Skeletal muscle satellite cell (primary cell): ENCODE results near the gene DEAF1.
"Not testable (repeated sequence)": the region's sequence is repeated elsewhere in the genome, so short reads cannot be mapped to it uniquely, and the experiment has no call there.

Experiments used
- H3K27me3 ChIP-seq: 2 replicates; pipeline ENCODE4 v1.7.0; 2013; ENCODE audit warnings: low read length; ENCODE audit not compliant: control insufficient read depth, insufficient read depth
- H3K36me3 ChIP-seq: 2 replicates; pipeline ENCODE4 v1.7.0; 2013; ENCODE audit warnings: mild to moderate bottlenecking, control low read depth, low read length; ENCODE audit not compliant: insufficient read depth
- H3K4me1 ChIP-seq: 2 replicates; pipeline ENCODE4 v1.7.0; 2013; ENCODE audit warnings: low read length; ENCODE audit not compliant: control insufficient read depth, insufficient read depth
- H3K4me2 ChIP-seq: 2 replicates; pipeline ENCODE4 v1.7.0; 2013; ENCODE audit warnings: mild to moderate bottlenecking, low read length
- H3K4me3 ChIP-seq: 2 replicates; pipeline ENCODE4 v1.7.0; 2013; ENCODE audit warnings: low read length
- H3K9ac ChIP-seq: 2 replicates; pipeline ENCODE4 v1.7.0; 2013; ENCODE audit warnings: mild to moderate bottlenecking, low read depth, low read length, moderate library complexity
- H3K9me3 ChIP-seq: replicated peaks from 2 replicates; pipeline ENCODE4 v1.7.0; 2013; ENCODE audit warnings: mild to moderate bottlenecking, control low read depth, low read length

DEAF1 gene

DNA sequence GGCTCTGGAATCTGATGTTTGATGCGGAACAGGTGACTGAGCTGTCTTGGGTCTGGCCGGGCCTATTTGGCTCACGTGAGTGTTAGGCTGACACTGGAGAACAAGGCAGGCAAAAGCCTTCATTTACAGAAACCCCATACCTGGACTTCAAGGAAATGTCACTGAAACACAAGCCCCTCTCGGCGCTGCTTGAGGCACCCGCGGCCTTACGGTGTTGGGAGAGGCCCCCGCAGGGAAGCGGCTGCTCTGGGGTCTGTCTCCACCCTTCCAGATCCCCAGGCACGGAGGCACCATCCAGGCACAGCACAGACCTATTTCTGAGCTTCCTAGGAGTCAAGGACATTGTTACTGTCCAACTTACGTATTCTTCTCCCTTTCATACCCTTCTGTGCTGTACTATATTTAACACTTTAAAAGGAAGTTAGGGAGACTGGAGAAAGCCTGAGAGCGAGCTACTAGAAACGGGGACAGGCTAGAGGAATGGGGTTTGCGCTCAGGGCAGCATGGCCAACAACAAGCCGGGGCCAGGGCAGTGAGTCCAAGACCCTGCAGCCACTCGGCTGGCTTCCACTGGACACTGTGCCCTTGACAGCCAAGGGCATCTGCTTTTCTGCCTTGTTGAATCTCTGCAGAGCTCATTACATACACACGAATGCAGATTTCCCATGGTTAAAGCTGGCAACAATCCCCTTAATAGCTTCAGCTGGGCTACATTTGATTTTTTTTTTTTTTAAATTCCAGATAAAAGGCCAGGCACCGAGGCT is 34.2 kb downstream of the DEAF1 start:
- H3K27me3 ChIP-seq: no peaks in the 10 kb centered on the region
- H3K9me3 ChIP-seq: no peaks in the 10 kb centered on the region
- H3K4me2 ChIP-seq: no peak overlapping the region
- no peak overlapping the region for H3K4me3 ChIP-seq
- H3K9ac ChIP-seq: no peak overlapping the region
- peaks cover 31% of the 10 kb centered on the region for H3K36me3 ChIP-seq
- peaks cover 11% of the 10 kb centered on the region for H3K4me1 ChIP-seq

DNA sequence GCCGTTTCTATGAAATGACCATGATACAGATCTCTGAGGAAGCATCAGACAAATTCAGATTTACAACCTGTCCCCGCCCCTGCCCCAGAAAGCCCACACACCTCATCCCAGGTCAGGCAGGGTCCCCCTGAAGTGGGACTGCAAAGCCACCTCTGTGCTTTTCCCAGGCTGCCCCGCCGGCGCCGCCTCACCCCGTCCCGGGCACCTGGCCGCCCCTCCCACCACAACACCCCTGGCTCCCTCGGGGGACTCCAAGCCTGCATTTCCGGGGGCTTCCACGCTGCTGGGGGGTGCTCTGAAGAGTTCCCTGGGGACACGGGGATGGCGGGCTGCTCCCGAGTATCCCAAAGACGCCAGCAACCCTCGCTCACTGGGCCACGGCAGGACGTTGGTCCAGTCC is 34.7 kb downstream of the DEAF1 start:
- no peak overlapping the region for H3K4me2 ChIP-seq
- peaks cover 31% of the 10 kb centered on the region for H3K36me3 ChIP-seq
- no peaks in the 10 kb centered on the region for H3K9me3 ChIP-seq
- no peak overlapping the region for H3K4me3 ChIP-seq
- H3K9ac ChIP-seq: no peak overlapping the region
- H3K27me3 ChIP-seq: no peaks in the 10 kb centered on the region
- H3K4me1 ChIP-seq: peaks cover 5% of the 10 kb centered on the region

DNA sequence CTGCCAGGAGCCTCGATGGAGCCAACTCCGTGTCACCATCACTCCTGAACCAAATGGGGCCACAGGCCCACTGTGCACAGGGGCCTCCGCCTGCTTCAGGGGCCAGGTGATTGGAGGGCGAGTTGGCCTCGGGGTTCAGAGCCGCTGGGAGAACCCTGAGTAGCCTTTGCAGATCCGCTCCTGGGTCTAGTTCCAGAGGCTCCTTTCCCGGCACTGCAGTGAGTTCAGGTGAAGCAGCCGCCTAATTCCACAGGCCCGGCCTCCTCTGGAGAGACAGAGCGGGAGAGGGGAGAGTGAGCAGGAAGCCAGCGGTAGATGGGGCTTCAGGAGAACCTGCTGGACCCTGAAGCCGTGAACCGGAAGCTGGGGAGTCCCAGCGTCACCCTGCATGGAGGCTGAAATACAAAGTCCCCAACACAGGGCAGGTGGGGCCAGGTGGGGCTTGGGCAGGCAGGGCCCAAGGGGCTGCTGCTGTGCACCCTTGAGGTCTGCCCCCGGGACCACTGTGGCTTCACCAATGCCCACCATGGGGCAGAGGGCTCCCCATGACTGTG is 35.4 kb downstream of the DEAF1 start:
- H3K27me3 ChIP-seq: no peaks in the 10 kb centered on the region
- H3K4me2 ChIP-seq: no peak overlapping the region
- H3K9me3 ChIP-seq: no peaks in the 10 kb centered on the region
- H3K36me3 ChIP-seq: peaks cover 33% of the 10 kb centered on the region
- no peak overlapping the region for H3K4me3 ChIP-seq
- H3K4me1 ChIP-seq: no peaks in the 10 kb centered on the region
- H3K9ac ChIP-seq: no peak overlapping the region

DNA sequence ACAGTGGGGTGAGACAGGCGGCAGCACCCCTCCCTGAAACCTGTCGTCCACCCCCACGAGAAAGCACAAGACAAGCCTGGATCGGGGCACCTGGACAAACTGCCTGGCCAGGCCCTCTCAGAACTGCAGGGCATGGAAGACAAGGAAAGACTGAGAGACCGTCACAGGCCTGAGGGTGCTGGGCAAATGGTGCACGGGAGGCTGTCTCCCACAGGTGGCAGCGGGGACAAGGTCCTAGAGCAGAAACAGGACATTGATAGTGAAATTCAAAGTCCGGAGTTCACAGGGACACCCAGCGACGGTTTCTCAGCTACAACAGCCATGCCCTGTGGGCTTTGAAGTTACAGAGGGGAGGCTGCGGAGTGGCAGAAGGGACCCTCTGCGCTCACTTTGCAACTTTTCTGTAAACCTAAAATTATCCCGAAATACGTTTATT is 37.3 kb downstream of the DEAF1 start:
- Histone ChIP-seq H3K36me3 (peaks cover 29% of the 10 kb centered on the region), H3K4me1 (no peaks in the 10 kb centered on the region), H3K9me3 (no peaks in the 10 kb centered on the region), H3K9ac (no peak overlapping the region), H3K4me3 (no peak overlapping the region), H3K27me3 (no peaks in the 10 kb centered on the region), H3K4me2 (no peak overlapping the region)

DNA sequence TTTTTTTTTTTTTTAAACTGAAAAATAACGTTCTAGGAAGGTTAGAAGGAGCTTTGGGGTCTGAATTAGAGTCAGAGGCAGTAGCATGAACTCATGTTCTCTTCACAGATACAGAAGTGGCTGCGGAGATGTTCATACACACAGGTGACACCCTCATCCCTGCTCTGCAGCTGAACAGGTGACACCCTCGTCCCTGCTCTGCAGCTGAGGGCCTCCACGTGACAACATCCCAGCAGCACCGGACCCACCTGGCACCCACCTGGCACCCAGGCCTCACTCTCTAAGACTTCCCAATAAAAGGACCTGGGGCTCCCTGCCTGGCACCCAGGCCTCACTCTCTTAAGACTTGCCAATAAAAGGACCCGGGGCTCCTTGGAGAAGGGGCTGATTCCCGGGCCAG is 38.2 kb downstream of the DEAF1 start:
- no peaks in the 10 kb centered on the region for H3K27me3 ChIP-seq
- H3K36me3 ChIP-seq: peaks cover 29% of the 10 kb centered on the region
- no peaks in the 10 kb centered on the region for H3K9me3 ChIP-seq
- no peak overlapping the region for H3K9ac ChIP-seq
- no peak overlapping the region for H3K4me2 ChIP-seq
- no peaks in the 10 kb centered on the region for H3K4me1 ChIP-seq
- H3K4me3 ChIP-seq: no peak overlapping the region

DNA sequence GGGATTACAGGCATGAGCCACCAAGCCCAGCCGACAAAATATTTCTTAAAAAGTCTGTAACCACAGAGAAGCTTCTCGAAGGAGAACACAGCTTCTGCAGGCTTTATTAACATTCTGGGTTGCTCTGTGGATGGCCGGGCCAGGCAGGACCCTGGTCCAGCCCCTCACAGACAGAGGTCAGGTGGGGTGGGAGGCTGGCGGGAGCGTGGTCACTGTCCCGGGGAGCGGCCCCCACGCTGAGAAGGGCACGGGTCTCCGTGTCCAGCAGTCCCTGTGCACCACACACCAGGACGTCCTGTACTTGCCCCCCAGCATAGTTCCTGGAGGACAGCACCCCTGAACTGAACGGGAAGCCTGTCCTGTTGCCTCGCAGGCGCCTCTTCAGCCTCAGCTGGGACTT is 38.6 kb downstream of the DEAF1 start:
- Histone ChIP-seq H3K9ac (no peak overlapping the region), H3K4me3 (no peak overlapping the region), H3K9me3 (no peaks in the 10 kb centered on the region), H3K4me1 (no peaks in the 10 kb centered on the region), H3K27me3 (no peaks in the 10 kb centered on the region), H3K4me2 (no peak overlapping the region), H3K36me3 (peaks cover 29% of the 10 kb centered on the region)

DNA sequence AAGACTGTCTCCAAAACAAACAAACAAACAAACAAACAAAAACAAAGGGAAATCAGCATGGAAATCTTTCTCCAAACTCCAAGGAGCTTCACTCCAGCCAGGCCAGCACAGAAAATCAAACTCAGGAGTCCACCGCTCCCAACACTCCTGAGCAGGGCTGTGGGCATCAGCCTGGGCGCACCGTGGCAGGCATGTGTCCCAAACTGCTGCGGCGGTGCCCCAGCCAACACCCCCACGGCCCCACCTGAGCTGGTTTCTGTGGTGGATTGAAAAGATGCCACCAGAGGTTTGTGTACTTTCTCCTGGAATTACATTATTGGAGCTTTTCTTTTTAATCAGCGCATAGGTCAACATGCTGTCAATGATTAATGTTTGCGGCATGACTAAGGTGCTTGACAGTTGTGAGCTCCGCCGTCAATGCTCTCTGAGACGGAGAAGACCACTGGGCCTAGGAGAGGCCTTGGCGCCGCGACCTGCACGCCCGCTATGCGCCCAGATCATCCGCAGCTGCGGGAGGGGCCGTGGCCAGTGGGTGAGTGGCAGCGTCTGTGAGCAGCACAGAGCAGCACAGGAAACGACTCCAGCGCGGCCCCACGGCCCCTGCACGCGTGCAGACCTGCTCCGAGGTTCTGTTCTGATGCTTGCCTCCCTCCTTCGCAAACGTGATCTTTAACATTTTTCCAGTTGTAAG is 39.8 kb downstream of the DEAF1 start:
- Histone ChIP-seq H3K9ac (no peak overlapping the region), H3K9me3 (no peaks in the 10 kb centered on the region), H3K36me3 (peaks cover 22% of the 10 kb centered on the region)

DNA sequence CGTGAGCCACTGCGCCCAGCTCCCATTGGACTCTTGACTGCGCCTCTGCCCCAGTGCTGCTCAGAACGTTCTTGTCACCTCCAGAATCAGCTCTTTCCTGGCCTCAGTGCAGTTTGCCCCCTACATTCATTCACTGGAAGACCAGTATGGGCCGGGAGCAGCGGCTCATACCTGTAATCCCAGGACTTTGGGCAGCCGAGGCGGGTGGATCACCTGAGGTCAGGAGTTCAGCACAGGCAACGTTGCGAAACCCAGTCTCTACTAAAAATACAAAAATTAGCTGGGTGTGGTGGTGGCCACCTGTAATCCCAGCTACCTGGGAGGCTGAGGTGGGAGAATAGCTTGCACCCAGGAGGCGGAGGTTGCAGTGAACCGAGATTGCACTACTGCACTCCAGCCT is 40.6 kb downstream of the DEAF1 start:
- H3K36me3 ChIP-seq: peaks cover 23% of the 10 kb centered on the region
- H3K4me3 ChIP-seq, H3K27me3 ChIP-seq, H3K4me1 ChIP-seq, H3K9me3 ChIP-seq, H3K4me2 ChIP-seq, H3K9ac ChIP-seq: not testable (repeated sequence)

More for the DNA sequence above, 39.8 kb downstream of the DEAF1 start:
- H3K27me3 ChIP-seq: no peaks in the 10 kb centered on the region
- no peaks in the 10 kb centered on the region for H3K4me1 ChIP-seq
- H3K4me2 ChIP-seq: no peak overlapping the region
- no peak overlapping the region for H3K4me3 ChIP-seq

DNA sequence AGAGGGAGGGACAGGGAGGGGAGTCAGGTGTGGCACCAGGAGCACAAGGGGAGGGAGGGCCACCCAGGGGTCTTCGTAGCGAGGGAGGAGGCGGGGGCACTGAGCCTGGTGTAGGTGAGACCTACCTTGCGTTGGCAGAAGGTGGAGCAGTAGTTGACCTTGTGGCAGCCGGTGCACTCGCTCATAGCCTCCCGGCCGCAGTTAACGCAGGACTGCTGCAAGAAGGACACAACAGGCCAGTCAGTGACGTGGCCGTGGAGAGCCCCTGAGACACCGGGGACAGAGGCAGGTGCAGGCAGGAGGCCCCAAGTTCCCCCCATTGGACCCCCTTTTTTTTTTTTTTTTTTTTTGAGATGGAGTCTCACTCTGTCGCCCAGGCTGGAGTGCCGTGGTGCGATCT is 41.2 kb downstream of the DEAF1 start:
- Histone ChIP-seq H3K9ac (no peak overlapping the region), H3K4me2 (no peak overlapping the region), H3K27me3 (no peaks in the 10 kb centered on the region), H3K9me3 (no peaks in the 10 kb centered on the region), H3K4me3 (no peak overlapping the region), H3K36me3 (peaks cover 23% of the 10 kb centered on the region), H3K4me1 (no peaks in the 10 kb centered on the region)

DNA sequence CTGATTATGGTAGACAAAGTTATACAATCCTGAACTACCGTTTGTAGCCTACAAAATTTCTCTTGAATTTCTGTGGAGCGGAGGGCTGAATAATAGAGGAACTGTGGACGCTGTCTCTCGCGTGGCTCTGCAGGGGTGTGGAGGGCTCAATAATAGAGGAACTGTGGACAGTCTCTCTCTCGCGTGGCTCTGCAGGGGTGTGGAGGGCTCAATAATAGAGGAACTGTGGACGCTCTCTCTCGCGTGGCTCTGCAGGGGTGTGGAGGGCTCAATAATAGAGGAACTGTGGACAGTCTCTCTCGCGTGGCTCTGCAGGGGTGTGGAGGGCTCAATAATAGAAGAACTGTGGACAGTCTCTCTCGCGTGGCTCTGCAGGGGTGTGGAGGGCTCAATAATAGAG is 41.9 kb downstream of the DEAF1 start:
- not testable (repeated sequence) for H3K4me1 ChIP-seq, H3K4me3 ChIP-seq
- peaks cover 17% of the 10 kb centered on the region for H3K36me3 ChIP-seq

DNA sequence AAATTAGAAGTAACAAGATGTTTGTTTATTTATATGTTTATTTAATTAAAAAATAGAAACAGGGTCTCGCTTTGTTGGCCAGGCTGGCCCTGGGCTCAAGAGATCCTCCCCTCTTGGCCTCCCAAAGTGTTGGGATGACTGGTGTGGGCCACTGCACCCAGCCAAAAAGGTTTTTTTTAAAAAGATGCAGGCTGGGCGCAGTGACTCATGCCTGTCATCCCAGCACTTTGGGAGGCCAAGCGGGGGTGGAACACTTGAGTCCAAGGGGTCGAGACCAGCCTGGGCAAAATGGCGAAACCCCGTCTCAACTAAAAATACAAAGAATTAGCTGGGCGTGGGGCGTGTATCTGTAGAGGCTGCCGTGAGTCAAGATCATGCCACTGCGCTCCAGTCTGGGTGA is 44.5 kb downstream of the DEAF1 start:
- H3K36me3 ChIP-seq: peaks cover 11% of the 10 kb centered on the region
- H3K27me3 ChIP-seq: no peaks in the 10 kb centered on the region
- H3K9ac ChIP-seq: no peak overlapping the region
- H3K4me2 ChIP-seq: no peak overlapping the region
- no peak overlapping the region for H3K4me3 ChIP-seq
- no peaks in the 10 kb centered on the region for H3K9me3 ChIP-seq
- no peaks in the 10 kb centered on the region for H3K4me1 ChIP-seq

More for the DNA sequence above, 41.9 kb downstream of the DEAF1 start:
- H3K9ac ChIP-seq, H3K9me3 ChIP-seq, H3K4me2 ChIP-seq, H3K27me3 ChIP-seq: not testable (repeated sequence)
